Naive B cell (primary cell): Measurements from ENCODE around the gene CYB561D1. TPM values are rescaled to one million over a fixed set of nuclear protein-coding genes. Genes with fewer than 3 reads are reported as not detected.
"Not testable (repeated sequence)": the region's sequence is repeated elsewhere in the genome, so short reads cannot be mapped to it uniquely, and the experiment has no call there.

Experiments used
- ATAC-seq, 2 donors: fragments of 150-1000 bp; cut with Tn5 transposase; 2 replicates each; pipeline ENCODE4 v1.10.0; 2021; ENCODE audit warnings: low read depth in 2 of 2, mild to moderate bottlenecking in 2 of 2, moderate library complexity in 2 of 2
- DNase-seq: peaks from one replicate; pipeline ENCODE4 v3.0.0; 2022
- H3K27ac Mint-ChIP-seq, 6 donors: one replicate each; pipeline ENCODE4 v1.8.0; 2020 to 2022; ENCODE audit warnings: mild to moderate bottlenecking in 6 of 6, mixed read lengths in 6 of 6, moderate library complexity in 5 of 6, inconsistent platforms in 2 of 6
- H3K27me3 Mint-ChIP-seq, 3 donors: one replicate each; pipeline ENCODE4 v1.8.0; 2021 to 2022; ENCODE audit warnings: mixed read lengths in 3 of 3, mild to moderate bottlenecking in 1 of 3
- H3K36me3 Mint-ChIP-seq, 2 donors: one replicate each; pipeline ENCODE4 v1.8.0; 2020 to 2022; ENCODE audit warnings: mixed read lengths in 2 of 2, inconsistent platforms in 1 of 2, mild to moderate bottlenecking in 1 of 2
- H3K4me1 Mint-ChIP-seq, 3 donors: one replicate each; pipeline ENCODE4 v1.8.0; 2020 to 2022; ENCODE audit warnings: mixed read lengths in 3 of 3, inconsistent platforms in 1 of 3, mild to moderate bottlenecking in 1 of 3, moderate library complexity in 1 of 3
- H3K4me3 Mint-ChIP-seq, 8 donors: one replicate each; pipeline ENCODE4 v1.8.0; 2020 to 2022; ENCODE audit warnings: mild to moderate bottlenecking in 8 of 8, mixed read lengths in 8 of 8, moderate library complexity in 8 of 8, inconsistent platforms in 2 of 8
- H3K9me3 Mint-ChIP-seq, 7 donors: one replicate each; pipeline ENCODE4 v1.8.0; 2020 to 2022; ENCODE audit warnings: mixed read lengths in 7 of 7, mild to moderate bottlenecking in 5 of 7, inconsistent platforms in 2 of 7, moderate library complexity in 1 of 7
- polyA plus RNA-seq, 6 donors: library from polyadenylated mRNA; unstranded; fragments of 300-500 nt; fragmentation: Illumina TruSeq; gene quantifications; one replicate each; pipeline ENCODE4 v1.2.3, GENCODE V29; 2021; ENCODE audit warnings: low read depth in 6 of 6

The CYB561D1 gene
- polyA plus RNA-seq, 6 donors from 2014 or later: 9.3 to 13.2 (median 10.8) TPM

DNA sequence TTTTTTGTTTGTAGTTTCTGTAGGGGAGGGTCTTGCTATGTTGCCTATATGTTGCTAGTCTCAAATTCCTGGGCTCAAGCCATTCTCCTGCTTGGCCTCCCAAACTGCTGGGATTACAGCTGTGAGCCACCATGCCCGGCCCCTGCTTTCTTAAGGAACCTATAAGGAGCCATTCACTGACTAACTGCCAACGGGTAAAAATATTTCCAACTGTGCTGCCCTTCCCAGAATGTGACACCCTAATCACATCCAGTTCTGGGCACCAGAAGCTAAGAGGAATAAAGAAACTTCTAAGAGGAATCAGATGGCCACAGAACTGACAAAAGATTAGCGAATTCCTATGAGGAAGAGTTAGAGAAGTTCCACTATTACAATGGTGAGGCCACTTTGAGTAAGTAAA lies 21.1 kb upstream of the CYB561D1 start:
- Mint-ChIP-seq H3K9me3 (peaks cover 0 to 2% (median 0%) of the 10 kb centered on the region in 7 donors), H3K4me1 (no peaks in the 10 kb centered on the region)
- no peak for DNase-seq

DNA sequence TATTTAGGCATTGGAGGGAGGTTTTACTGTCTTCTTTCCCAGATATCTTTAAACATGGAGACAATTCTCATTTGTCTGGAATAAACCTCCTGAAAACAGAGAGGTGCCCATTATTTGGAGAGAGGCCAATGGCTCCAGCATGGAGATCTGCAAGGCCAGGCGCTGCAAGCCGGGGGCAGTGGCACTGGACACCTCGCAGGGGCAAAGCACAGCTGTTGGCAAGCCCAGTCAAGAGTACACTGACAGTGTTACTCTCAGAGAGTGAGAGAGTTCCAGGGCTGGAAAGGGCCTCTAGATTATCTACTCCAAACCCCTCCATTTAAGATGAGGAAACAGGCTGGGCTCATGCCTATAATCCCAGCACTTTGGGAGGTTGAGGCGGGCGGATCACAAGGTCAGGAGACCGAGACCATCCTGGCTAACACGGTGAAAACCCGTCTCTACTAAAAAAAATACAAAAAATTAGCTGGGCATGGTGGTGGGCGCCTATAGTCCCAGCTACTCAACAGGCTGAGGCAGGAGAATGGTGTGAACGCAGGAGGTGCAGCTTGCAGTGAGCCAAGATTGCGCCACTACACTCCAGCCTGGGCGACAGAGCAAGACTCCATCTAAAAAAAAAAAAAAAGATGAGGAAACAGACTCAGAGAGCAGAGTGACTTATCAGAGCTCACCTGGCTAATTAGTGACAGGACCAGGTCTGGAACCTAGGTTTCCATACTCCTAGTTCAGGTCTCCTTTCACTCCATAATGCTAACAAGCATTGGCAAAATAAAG lies 20.4 kb upstream of the CYB561D1 start:
- H3K27me3 Mint-ChIP-seq: peaks cover 66 to 87% (median 85%) of the 10 kb centered on the region in 3 donors
- DNase-seq, H3K9me3 Mint-ChIP-seq: not testable (repeated sequence)

More for the DNA sequence above, 21.1 kb upstream of the CYB561D1 start:
- H3K4me3 Mint-ChIP-seq: no peak overlapping the region
- H3K36me3 Mint-ChIP-seq: no peaks in the 10 kb centered on the region
- H3K27ac Mint-ChIP-seq: no peak overlapping the region
- ATAC-seq: no peak
- peaks cover 68 to 87% (median 85%) of the 10 kb centered on the region in 3 donors for H3K27me3 Mint-ChIP-seq

DNA sequence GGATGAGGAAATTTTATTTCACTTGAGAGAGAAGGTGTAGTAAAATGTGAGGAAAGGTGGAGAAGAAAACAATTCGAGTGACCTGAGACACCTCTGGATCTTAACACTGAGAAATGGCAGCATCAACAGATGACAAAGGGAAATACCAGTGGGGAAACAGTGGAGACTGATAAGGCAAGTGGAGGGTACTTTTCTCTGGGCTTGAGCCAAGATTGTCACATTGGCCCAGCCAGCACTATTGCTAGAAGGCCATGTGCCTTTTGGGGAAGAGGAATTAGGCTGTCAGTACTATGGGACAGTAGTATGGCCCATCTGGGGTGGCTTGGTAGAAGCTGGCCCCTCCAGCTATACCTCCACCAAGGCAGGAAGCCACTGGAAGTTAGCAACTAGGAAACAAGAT lies 19.2 kb upstream of the CYB561D1 start:
- no peak overlapping the region for H3K27ac Mint-ChIP-seq
- no peaks in the 10 kb centered on the region for H3K36me3 Mint-ChIP-seq
- no peak overlapping the region for H3K4me3 Mint-ChIP-seq
- no peak for DNase-seq
- ATAC-seq: no peak
- H3K27me3 Mint-ChIP-seq: peaks cover 69 to 92% (median 92%) of the 10 kb centered on the region in 3 donors
- no peaks in the 10 kb centered on the region for H3K4me1 Mint-ChIP-seq
- H3K9me3 Mint-ChIP-seq: peaks cover 0 to 2% (median 0%) of the 10 kb centered on the region in 7 donors

More for the DNA sequence above, 20.4 kb upstream of the CYB561D1 start:
- not testable (repeated sequence) for ATAC-seq, H3K36me3 Mint-ChIP-seq, H3K4me1 Mint-ChIP-seq, H3K27ac Mint-ChIP-seq
- peak overlapping the region in 1 of 8 donors; percentile 41 for H3K4me3 Mint-ChIP-seq

GRCh38 chr1:109475261-109475660 lies 18.6 kb upstream of the CYB561D1 start:
- H3K27me3 Mint-ChIP-seq: peaks cover 70 to 92% (median 92%) of the 10 kb centered on the region in 3 donors
- no peaks in the 10 kb centered on the region for H3K36me3 Mint-ChIP-seq
- H3K4me3 Mint-ChIP-seq: no peak overlapping the region
- H3K4me1 Mint-ChIP-seq: no peaks in the 10 kb centered on the region
- H3K9me3 Mint-ChIP-seq: peaks cover 0 to 2% (median 0%) of the 10 kb centered on the region in 7 donors
- no peak for DNase-seq
- no peak overlapping the region for H3K27ac Mint-ChIP-seq
- no peak for ATAC-seq

GRCh38 chr1:109476825-109477224 lies 17.1 kb upstream of the CYB561D1 start:
- ATAC-seq (no peak), DNase-seq (no peak)
- no peak overlapping the region for H3K27ac Mint-ChIP-seq
- H3K4me1 Mint-ChIP-seq: no peaks in the 10 kb centered on the region
- H3K36me3 Mint-ChIP-seq: no peaks in the 10 kb centered on the region
- peaks cover 0 to 2% (median 0%) of the 10 kb centered on the region in 7 donors for H3K9me3 Mint-ChIP-seq
- peaks cover 70 to 90% (median 88%) of the 10 kb centered on the region in 3 donors for H3K27me3 Mint-ChIP-seq
- H3K4me3 Mint-ChIP-seq: no peak overlapping the region

DNA sequence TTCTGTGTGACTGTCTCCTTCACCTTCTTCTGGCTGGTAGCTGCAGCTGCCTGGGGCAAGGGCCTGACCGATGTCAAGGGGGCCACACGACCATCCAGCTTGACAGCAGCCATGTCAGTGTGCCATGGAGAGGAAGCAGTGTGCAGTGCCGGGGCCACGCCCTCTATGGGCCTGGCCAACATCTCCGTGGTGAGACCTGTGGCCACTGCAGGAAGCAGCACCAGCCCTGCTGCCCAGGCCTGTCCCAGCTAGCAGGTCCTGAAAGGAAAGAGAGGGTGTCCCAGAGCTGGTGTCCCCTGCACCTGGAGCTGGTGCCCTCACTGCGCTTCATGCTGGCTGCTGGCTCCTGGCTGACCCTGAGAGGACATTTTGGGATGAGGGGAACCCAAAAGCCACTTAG lies 16.1 kb upstream of the CYB561D1 start:
- no peak overlapping the region for H3K27ac Mint-ChIP-seq
- H3K36me3 Mint-ChIP-seq: no peaks in the 10 kb centered on the region
- H3K27me3 Mint-ChIP-seq: peaks cover 64 to 81% (median 78%) of the 10 kb centered on the region in 3 donors

DNA sequence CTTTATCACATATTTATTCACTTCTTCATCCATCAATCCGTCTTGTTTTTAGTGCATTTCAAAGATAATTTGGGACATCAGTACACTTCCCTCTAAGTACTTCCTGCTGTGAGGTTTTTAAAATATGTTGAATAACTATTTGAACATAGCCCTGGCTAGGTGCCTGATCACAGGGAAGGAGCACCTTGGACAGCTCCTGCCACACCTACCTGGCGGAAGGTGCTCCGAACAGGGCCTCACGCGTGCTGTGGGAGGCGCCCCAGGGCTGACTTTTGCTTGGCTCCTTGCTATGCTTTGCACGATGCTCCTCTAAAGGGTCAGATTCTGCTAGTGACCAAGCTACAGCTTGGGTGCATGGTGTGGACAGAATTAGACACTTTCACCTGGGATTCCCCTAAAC lies 15.1 kb upstream of the CYB561D1 start:
- no peaks in the 10 kb centered on the region for H3K36me3 Mint-ChIP-seq
- ATAC-seq: no peak
- DNase-seq: no peak
- H3K27me3 Mint-ChIP-seq: peaks cover 58 to 72% (median 70%) of the 10 kb centered on the region in 3 donors
- H3K9me3 Mint-ChIP-seq: peaks cover 0 to 2% (median 0%) of the 10 kb centered on the region in 7 donors
- no peak overlapping the region for H3K4me3 Mint-ChIP-seq
- peak overlapping the region in 1 of 6 donors; percentile 4 for H3K27ac Mint-ChIP-seq
- peaks cover 9 to 11% (median 10%) of the 10 kb centered on the region in 3 donors for H3K4me1 Mint-ChIP-seq

More for the DNA sequence above, 16.1 kb upstream of the CYB561D1 start:
- Mint-ChIP-seq H3K4me3 (no peak overlapping the region), H3K9me3 (peaks cover 0 to 2% (median 0%) of the 10 kb centered on the region in 7 donors), H3K4me1 (peaks cover 2 to 4% (median 2%) of the 10 kb centered on the region in 3 donors)
- DNase-seq: no peak
- ATAC-seq: no peak

- DNase-seq (no peak), ATAC-seq (no peak)
- Mint-ChIP-seq H3K36me3 (no peaks in the 10 kb centered on the region), H3K27me3 (peaks cover 56 to 71% (median 68%) of the 10 kb centered on the region in 3 donors), H3K4me3 (no peak overlapping the region), H3K27ac (no peak overlapping the region), H3K4me1 (peaks cover 11 to 14% (median 14%) of the 10 kb centered on the region in 3 donors), H3K9me3 (peaks cover 0 to 2% (median 0%) of the 10 kb centered on the region in 7 donors)
These were observed 14.6 kb upstream of the CYB561D1 start for GRCh38 chr1:109479311-109479710.

- Mint-ChIP-seq H3K36me3 (no peaks in the 10 kb centered on the region), H3K27me3 (peaks cover 50 to 65% (median 62%) of the 10 kb centered on the region in 3 donors), H3K4me3 (peak overlapping the region in 1 of 8 donors; percentile 13), H3K27ac (no peak overlapping the region), H3K9me3 (peaks cover 0 to 2% (median 0%) of the 10 kb centered on the region in 7 donors), H3K4me1 (peaks cover 17 to 20% (median 20%) of the 10 kb centered on the region in 3 donors)
- no peak for ATAC-seq
- DNase-seq: no peak
These were observed 14.0 kb upstream of the CYB561D1 start for GRCh38 chr1:109479901-109480300.

- ATAC-seq (no peak), DNase-seq (no peak)
- Mint-ChIP-seq H3K27ac (no peak overlapping the region), H3K36me3 (no peaks in the 10 kb centered on the region), H3K27me3 (peaks cover 35 to 47% (median 46%) of the 10 kb centered on the region in 3 donors), H3K9me3 (no peaks in the 10 kb centered on the region), H3K4me1 (peaks cover 28 to 31% (median 30%) of the 10 kb centered on the region in 3 donors), H3K4me3 (peak overlapping the region in 1 of 8 donors; percentile 59)
These were observed 12.2 kb upstream of the CYB561D1 start for GRCh38 chr1:109481646-109482045.

- no peaks in the 10 kb centered on the region for H3K9me3 Mint-ChIP-seq
- DNase-seq: no peak
- peak overlapping the region in 1 of 6 donors; percentile 15 for H3K27ac Mint-ChIP-seq
- no peaks in the 10 kb centered on the region for H3K36me3 Mint-ChIP-seq
- peak overlapping the region in 7 of 8 donors; percentile 1 to 96 (median 91) for H3K4me3 Mint-ChIP-seq
- H3K27me3 Mint-ChIP-seq: peaks cover 32 to 41% (median 40%) of the 10 kb centered on the region in 3 donors
- ATAC-seq: no peak
- peaks cover 28 to 33% (median 30%) of the 10 kb centered on the region in 3 donors for H3K4me1 Mint-ChIP-seq
These were observed 11.7 kb upstream of the CYB561D1 start for GRCh38 chr1:109482242-109482641.

GRCh38 chr1:109482791-109483671 lies 10.9 kb upstream of the CYB561D1 start:
- H3K4me1 Mint-ChIP-seq: peaks cover 28 to 33% (median 30%) of the 10 kb centered on the region in 3 donors
- H3K27me3 Mint-ChIP-seq: peaks cover 28 to 33% (median 32%) of the 10 kb centered on the region in 3 donors
- DNase-seq: no peak
- H3K36me3 Mint-ChIP-seq: no peaks in the 10 kb centered on the region
- no peaks in the 10 kb centered on the region for H3K9me3 Mint-ChIP-seq
- peak; percentile 47 to 51 for ATAC-seq
- H3K4me3 Mint-ChIP-seq: peak overlapping the region; percentile 83 to 97 (median 96)
- H3K27ac Mint-ChIP-seq: peak overlapping the region in 5 of 6 donors; percentile 9 to 90 (median 78)
